Activated T-helper 2 cell treated with anti-CD3 and anti-CD28 coated beads, Interferon-gamma antibody, Interleukin-2, Interleukin-4, amounts not matched to agents 10 μg/mL and 5 μg/mL and 100 μg/mL, durations not matched to agents 14 hours and 24 hours and 36 hours (primary cell): ENCODE results near the gene CHID1. TPM values are rescaled to one million over a fixed set of nuclear protein-coding genes. Genes with fewer than 3 reads are reported as not detected.

ENCODE experiments used
- DNase-seq: peaks from one replicate; pipeline ENCODE4 v3.0.0; 2021; ENCODE audit warnings: low spot score
- H3K27ac Mint-ChIP-seq: one replicate; pipeline ENCODE4 v1.8.0; 2021; ENCODE audit warnings: mixed read lengths
- H3K27me3 Mint-ChIP-seq: one replicate; pipeline ENCODE4 v1.8.0; 2021; ENCODE audit warnings: low read depth, mixed read lengths
- H3K36me3 Mint-ChIP-seq: one replicate; pipeline ENCODE4 v1.8.0; 2021; ENCODE audit warnings: low read depth, mixed read lengths
- H3K4me1 Mint-ChIP-seq: one replicate; pipeline ENCODE4 v1.8.0; 2021; ENCODE audit warnings: low read depth, mixed read lengths
- H3K4me3 Mint-ChIP-seq: one replicate; pipeline ENCODE4 v1.8.0; 2021; ENCODE audit warnings: low read depth, mild to moderate bottlenecking, moderate library complexity, mixed read lengths
- H3K9me3 Mint-ChIP-seq: one replicate; pipeline ENCODE4 v1.8.0; 2021; ENCODE audit warnings: mixed read lengths
- intact Hi-C: fragments of 100-400 bp; cut with micrococcal nuclease; formaldehyde crosslinking; loops from one replicate; pipeline ENCODE4 v1.15.1; 2023
- total RNA-seq: library from RNA; stranded (reverse); gene quantifications from 2 replicates; pipeline ENCODE4 v1.2.3, GENCODE V29; 2022

The CHID1 gene
- total RNA-seq, 1 donor from 2014 or later = 89.0 TPM

- H3K9me3 Mint-ChIP-seq = no peaks in the 10 kb centered on the region
- intact Hi-C loops = loop anchor here (2.0 to 5.0 kb wide), 2 partner anchors 13 to 70 kb away; partner anchors contain the start of genes AP2A2, POLR2L and TSPAN4
These were observed 1.2 kb upstream of the CHID1 start for GRCh38 chr11:911890-912219.

DNA sequence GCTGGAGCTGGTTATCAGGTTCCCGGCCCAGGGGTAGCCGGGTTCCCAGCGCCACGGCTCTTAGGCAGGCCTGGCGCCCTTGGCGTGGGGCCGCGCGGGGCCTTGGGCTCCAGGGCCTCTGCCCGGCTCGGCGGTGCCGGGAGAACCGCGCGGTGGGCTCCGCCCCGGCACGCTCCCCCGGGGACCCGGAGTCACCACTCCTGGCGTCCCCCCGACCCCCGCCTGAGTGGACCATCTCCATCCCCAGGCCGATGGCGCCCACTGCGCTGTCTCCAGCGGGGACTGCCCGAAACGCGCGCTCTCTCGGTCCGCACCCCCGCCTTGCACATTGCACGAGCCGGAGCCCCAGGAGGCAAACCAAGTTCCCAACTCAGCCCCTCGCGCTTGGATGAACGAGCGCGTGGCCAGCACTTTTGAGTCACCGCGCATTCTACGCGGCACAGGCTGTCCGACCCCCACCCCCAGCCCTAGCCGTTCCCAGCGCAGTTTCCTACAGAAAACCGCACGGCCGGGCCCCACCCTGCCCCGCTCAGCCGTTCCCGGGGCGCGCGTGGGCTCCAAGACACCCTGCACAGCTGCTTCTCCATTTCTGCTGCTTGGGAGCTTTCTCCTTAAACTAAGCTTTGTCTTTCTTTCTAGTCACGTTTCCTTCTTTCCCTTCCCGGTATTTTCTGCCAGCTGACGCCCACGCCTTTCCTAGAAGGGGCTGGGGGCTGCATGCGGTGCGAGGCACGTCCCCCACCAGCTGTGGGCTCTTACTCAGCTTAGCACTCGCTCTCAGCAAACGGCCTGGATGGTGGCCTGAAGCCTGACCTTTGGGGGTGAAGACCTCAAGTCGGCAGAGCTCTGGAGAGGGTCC, 650 bp upstream of the CHID1 start:
- intact Hi-C loops = loop anchor here (2.0 to 5.0 kb wide), 2 partner anchors 14 to 69 kb away; partner anchors contain the start of genes AP2A2, POLR2L and TSPAN4
- H3K27me3 Mint-ChIP-seq = no peaks in the 10 kb centered on the region
- peaks cover 10% of the 10 kb centered on the region for H3K4me1 Mint-ChIP-seq
- no peak for DNase-seq
- peaks cover 13% of the 10 kb centered on the region for H3K36me3 Mint-ChIP-seq
- H3K9me3 Mint-ChIP-seq = no peaks in the 10 kb centered on the region
- peak overlapping the region; percentile 85 for H3K27ac Mint-ChIP-seq
- peak overlapping the region; percentile 91 for H3K4me3 Mint-ChIP-seq

More at GRCh38 chr11:911890-912219, 1.2 kb upstream of the CHID1 start:
- Mint-ChIP-seq H3K4me3 (peak overlapping the region; percentile 91), H3K27ac (peak overlapping the region; percentile 85), H3K27me3 (no peaks in the 10 kb centered on the region), H3K36me3 (peaks cover 10% of the 10 kb centered on the region), H3K4me1 (peaks cover 10% of the 10 kb centered on the region)
- DNase-seq = no peak

GRCh38 chr11:910044-910588, 494 bp downstream of the CHID1 start:
- Mint-ChIP-seq H3K9me3 (no peaks in the 10 kb centered on the region), H3K27ac (peak overlapping the region; percentile 76), H3K4me1 (peaks cover 10% of the 10 kb centered on the region), H3K4me3 (peak overlapping the region; percentile 94), H3K27me3 (no peaks in the 10 kb centered on the region), H3K36me3 (peaks cover 20% of the 10 kb centered on the region)
- no peak for DNase-seq
- intact Hi-C loops = loop anchor here (2.0 to 5.0 kb wide), 2 partner anchors 15 to 68 kb away; partner anchors contain the start of genes AP2A2, POLR2L and TSPAN4

DNA sequence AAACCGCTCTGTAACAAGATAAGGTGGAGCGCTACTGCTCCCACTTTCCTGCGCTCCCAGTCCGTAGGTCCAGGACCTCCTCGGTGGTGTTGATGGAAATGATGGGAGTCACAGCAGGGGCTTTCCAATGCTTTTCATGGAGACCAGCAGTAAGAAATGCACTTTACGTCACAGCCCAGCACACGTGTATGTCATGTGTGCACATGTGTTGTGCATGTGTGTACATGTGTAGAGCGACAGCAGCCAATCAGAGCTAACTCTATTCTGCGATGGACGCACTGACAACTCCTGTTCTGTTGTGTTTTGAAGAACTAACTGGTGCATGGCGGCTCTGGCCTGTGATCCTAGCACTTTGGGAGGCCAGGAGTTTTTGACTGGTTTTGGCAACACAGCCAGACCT, 1.2 kb downstream of the CHID1 start:
- no peaks in the 10 kb centered on the region for H3K9me3 Mint-ChIP-seq
- H3K4me1 Mint-ChIP-seq = peaks cover 10% of the 10 kb centered on the region
- no peak overlapping the region for H3K27ac Mint-ChIP-seq
- H3K36me3 Mint-ChIP-seq = peaks cover 26% of the 10 kb centered on the region
- no peaks in the 10 kb centered on the region for H3K27me3 Mint-ChIP-seq
- no peak for DNase-seq
- intact Hi-C loops = no loop called here
- peak overlapping the region; percentile 94 for H3K4me3 Mint-ChIP-seq

- no peaks in the 10 kb centered on the region for H3K9me3 Mint-ChIP-seq
- H3K4me3 Mint-ChIP-seq = peak overlapping the region; percentile 30
- peaks cover 10% of the 10 kb centered on the region for H3K4me1 Mint-ChIP-seq
- H3K27ac Mint-ChIP-seq = no peak overlapping the region
- DNase-seq = no peak
- intact Hi-C loops = no loop called here
- H3K27me3 Mint-ChIP-seq = no peaks in the 10 kb centered on the region
- peaks cover 34% of the 10 kb centered on the region for H3K36me3 Mint-ChIP-seq
These were observed 2.3 kb downstream of the CHID1 start for GRCh38 chr11:908273-908672.

GRCh38 chr11:907668-908067, 2.9 kb downstream of the CHID1 start:
- Mint-ChIP-seq H3K4me3 (peak overlapping the region; percentile 23), H3K9me3 (no peaks in the 10 kb centered on the region), H3K27me3 (no peaks in the 10 kb centered on the region), H3K4me1 (peaks cover 10% of the 10 kb centered on the region), H3K27ac (no peak overlapping the region), H3K36me3 (peaks cover 40% of the 10 kb centered on the region)
- no peak for DNase-seq
- intact Hi-C loops = no loop called here

DNA sequence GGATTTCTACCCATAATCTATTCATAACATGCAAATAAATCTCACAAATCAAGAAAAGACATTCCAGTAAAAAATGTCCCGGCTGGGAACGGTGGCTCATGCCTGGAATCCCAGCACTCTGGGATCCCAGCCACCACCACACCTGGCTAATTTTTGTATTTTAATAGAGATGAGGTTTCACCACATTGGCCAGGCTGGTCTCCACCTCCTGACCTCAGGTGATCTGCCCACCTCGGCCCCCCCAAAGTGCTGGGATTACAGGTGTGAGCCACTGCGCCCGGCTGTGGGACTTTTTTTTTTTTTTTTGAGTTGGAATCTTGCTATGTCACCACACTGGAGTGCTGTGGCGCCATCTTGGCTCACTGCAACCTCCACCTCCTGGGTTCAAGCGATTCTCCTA, 4.7 kb downstream of the CHID1 start:
- Mint-ChIP-seq H3K27me3 (no peaks in the 10 kb centered on the region), H3K4me1 (peaks cover 6% of the 10 kb centered on the region), H3K9me3 (no peaks in the 10 kb centered on the region), H3K4me3 (no peak overlapping the region), H3K27ac (no peak overlapping the region), H3K36me3 (peaks cover 49% of the 10 kb centered on the region)
- intact Hi-C loops = no loop called here
- DNase-seq = no peak

DNA sequence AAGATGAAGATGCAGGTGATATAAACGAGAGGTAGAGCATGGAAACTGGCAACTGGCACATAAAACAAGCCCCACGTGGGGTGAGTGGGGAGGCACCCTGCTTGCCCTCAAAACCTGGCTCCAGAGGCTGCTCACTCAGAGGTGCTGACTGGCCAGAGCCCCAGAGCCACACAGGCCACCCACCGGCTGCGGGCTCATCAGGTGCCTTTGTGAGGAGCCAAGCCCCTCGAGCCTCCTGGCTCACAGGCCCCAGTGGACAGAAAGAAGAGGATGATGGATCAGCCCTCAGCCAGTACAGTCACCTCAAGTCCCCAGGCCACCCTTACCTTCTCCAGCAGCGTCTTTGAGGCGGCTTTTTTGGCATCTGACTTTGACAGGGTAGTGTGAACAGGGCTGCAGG, 6.2 kb downstream of the CHID1 start:
- Mint-ChIP-seq H3K36me3 (peaks cover 52% of the 10 kb centered on the region), H3K9me3 (no peaks in the 10 kb centered on the region), H3K27me3 (no peaks in the 10 kb centered on the region), H3K4me3 (no peak overlapping the region), H3K4me1 (peaks cover 6% of the 10 kb centered on the region), H3K27ac (no peak overlapping the region)
- no peak for DNase-seq
- intact Hi-C loops = no loop called here

- no peak for DNase-seq
- no peak overlapping the region for H3K27ac Mint-ChIP-seq
- H3K4me3 Mint-ChIP-seq = no peak overlapping the region
- H3K36me3 Mint-ChIP-seq = peaks cover 45% of the 10 kb centered on the region
- no peaks in the 10 kb centered on the region for H3K27me3 Mint-ChIP-seq
- no peaks in the 10 kb centered on the region for H3K4me1 Mint-ChIP-seq
- intact Hi-C loops = no loop called here
- H3K9me3 Mint-ChIP-seq = no peaks in the 10 kb centered on the region
These were observed 9.1 kb downstream of the CHID1 start for GRCh38 chr11:901452-902061.

GRCh38 chr11:900545-900944, 10.1 kb downstream of the CHID1 start:
- no peak overlapping the region for H3K27ac Mint-ChIP-seq
- no peak overlapping the region for H3K4me3 Mint-ChIP-seq
- DNase-seq = no peak
- H3K27me3 Mint-ChIP-seq = no peaks in the 10 kb centered on the region
- H3K9me3 Mint-ChIP-seq = no peaks in the 10 kb centered on the region
- H3K36me3 Mint-ChIP-seq = peaks cover 39% of the 10 kb centered on the region
- intact Hi-C loops = no loop called here
- no peaks in the 10 kb centered on the region for H3K4me1 Mint-ChIP-seq

DNA sequence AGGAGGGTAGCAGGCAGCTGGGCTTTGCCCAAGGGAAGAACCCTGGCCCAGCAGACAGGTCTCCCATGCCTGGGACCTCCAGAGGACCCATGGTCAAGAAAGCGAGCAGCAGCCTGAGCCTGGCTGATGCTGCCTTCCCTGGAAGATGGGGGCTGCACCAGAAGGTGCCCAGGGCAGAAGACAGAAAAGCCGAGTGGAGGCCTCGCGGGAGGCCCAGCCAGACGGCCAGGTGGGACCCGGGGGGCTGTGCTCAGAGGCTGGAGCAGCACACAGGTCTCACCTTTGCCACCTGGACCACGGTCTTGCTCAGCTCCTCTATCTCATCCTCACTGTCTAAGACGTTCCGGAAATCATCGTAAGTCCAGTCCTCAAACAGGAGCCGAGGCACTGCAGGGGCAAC, 10.9 kb downstream of the CHID1 start:
- Mint-ChIP-seq H3K27me3 (no peaks in the 10 kb centered on the region), H3K9me3 (no peaks in the 10 kb centered on the region), H3K27ac (no peak overlapping the region), H3K4me1 (no peaks in the 10 kb centered on the region), H3K4me3 (no peak overlapping the region), H3K36me3 (peaks cover 31% of the 10 kb centered on the region)
- DNase-seq = no peak
- intact Hi-C loops = no loop called here

DNA sequence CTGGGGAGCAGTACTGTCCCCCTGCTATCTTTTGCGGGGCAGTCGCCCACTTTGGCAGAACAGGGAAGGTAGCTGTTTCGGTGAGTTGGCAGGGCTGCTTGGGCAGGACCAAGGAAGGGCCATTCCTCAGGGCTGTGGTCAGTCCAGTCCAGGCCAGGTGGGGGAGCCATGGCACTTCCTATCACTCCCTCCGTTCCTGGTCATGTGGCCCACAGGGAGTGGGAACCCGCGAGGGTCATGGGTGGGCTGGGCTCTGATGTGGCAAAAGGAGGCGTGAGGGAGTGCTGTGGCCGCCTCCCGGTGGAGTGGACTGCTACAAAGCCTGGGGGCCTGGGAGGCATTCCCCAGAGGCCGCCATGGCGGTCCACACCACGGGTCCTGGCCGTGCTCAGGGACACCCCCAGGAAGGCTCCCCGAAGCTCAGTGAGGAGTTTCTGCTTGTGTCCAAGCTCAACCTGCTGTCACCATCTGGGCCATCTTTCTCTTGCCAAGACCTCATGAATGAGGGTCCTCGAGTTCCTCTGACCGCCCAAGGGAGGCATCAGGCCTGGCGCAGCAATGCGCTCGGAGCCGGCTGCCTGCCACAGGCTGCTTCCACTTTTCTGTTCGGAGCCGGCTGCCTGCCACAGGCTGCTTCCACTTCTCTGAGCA, 11.9 kb downstream of the CHID1 start:
- H3K4me3 Mint-ChIP-seq = no peak overlapping the region
- no peaks in the 10 kb centered on the region for H3K4me1 Mint-ChIP-seq
- no peak for DNase-seq
- peaks cover 22% of the 10 kb centered on the region for H3K36me3 Mint-ChIP-seq
- no peaks in the 10 kb centered on the region for H3K27me3 Mint-ChIP-seq
- H3K9me3 Mint-ChIP-seq = no peaks in the 10 kb centered on the region
- H3K27ac Mint-ChIP-seq = no peak overlapping the region
- intact Hi-C loops = no loop called here
